ENCODE results near the gene PMM1.

GRCh38 chr22:41582694-41583093, 6.9 kb downstream of the PMM1 start:
- TF ChIP-seq CTCF (IDR thresholded peaks at IDR 0.05) (no peak), POLR2A (IDR thresholded peaks at IDR 0.05) (no peak)
